A549 (cell line): ENCODE data around the gene MUC5B.

Experiments used
- BHLHE40 ChIP-seq: IDR thresholded peaks from 2 replicates; pipeline ENCODE4 v1.6.1; 2012; ENCODE audit warnings: low read depth, low read length, inconsistent platforms
- HDAC2 ChIP-seq: fragments of 200-600 bp; sonication (generic); IDR thresholded peaks from 2 replicates; pipeline ENCODE4 v1.6.1; 2016
- MAFK ChIP-seq: fragments of 450-650 bp; IDR thresholded peaks from 2 replicates; pipeline ENCODE4 v1.6.1; 2014; ENCODE audit not compliant: partially characterized antibody
- POLR2A ChIP-seq: IDR thresholded peaks from 2 replicates; pipeline ENCODE4 v1.6.1; 2012; ENCODE audit warnings: mild to moderate bottlenecking, low read length
- RAD21 ChIP-seq, 2 experiments: fragments of >200 bp in 1 of 2; sonication (Bioruptor Twin) in 1 of 2; formaldehyde crosslinking in 1 of 2; IDR thresholded peaks in 1 of 2; conservative IDR thresholded peaks in 1 of 2; 2 replicates in 1 of 2; 3 replicates in 1 of 2; pipeline ENCODE4 v1.6.1; 2012 to 2018; ENCODE audit warnings: inconsistent platforms in 1 of 2
- SMC3 ChIP-seq: fragments of >200 bp; sonication (Bioruptor Twin); formaldehyde crosslinking; IDR thresholded peaks from 3 replicates; pipeline ENCODE4 v1.6.1; 2018; ENCODE audit warnings: inconsistent platforms
- TF ChIP-seq, protein P1 (sequence below): fragments of >200 bp; sonication (Bioruptor Twin); formaldehyde crosslinking; IDR thresholded peaks from 2 replicates; pipeline ENCODE4 v1.6.1; 2016
- TF ChIP-seq, protein P2 (sequence below): fragments of >200 bp; sonication (Bioruptor Twin); formaldehyde crosslinking; IDR thresholded peaks from 3 replicates; pipeline ENCODE4 v1.5.1; 2016

DNA sequence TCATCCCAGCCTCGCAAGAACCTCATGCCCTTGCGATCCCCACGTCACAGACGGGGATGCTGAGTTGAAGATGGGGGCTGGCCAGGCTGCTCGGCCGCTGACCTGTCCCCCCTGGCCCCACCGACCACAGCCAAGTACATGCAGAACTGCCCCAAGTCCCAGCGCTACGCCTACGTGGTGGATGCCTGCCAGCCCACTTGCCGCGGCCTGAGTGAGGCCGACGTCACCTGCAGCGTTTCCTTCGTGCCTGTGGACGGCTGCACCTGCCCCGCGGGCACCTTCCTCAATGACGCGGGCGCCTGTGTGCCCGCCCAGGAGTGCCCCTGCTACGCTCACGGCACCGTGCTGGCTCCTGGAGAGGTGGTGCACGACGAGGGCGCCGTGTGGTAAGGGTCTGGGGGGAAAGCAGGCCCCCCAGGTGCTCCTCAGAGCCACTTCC, 10.0 kb downstream of the MUC5B start:
- TF ChIP-seq HDAC2 (no peak), SMC3 (no peak), RAD21 (conservative IDR thresholded peaks at IDR 0.05 in 1 of 2, IDR thresholded peaks at IDR 0.05 in 1 of 2) (no peak), BHLHE40 (no peak), MAFK (no peak), POLR2A (no peak)
- TF ChIP-seq, protein P1, sequence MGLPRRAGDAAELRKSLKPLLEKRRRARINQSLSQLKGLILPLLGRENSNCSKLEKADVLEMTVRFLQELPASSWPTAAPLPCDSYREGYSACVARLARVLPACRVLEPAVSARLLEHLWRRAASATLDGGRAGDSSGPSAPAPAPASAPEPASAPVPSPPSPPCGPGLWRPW, result no peak
- TF ChIP-seq, protein P2, sequence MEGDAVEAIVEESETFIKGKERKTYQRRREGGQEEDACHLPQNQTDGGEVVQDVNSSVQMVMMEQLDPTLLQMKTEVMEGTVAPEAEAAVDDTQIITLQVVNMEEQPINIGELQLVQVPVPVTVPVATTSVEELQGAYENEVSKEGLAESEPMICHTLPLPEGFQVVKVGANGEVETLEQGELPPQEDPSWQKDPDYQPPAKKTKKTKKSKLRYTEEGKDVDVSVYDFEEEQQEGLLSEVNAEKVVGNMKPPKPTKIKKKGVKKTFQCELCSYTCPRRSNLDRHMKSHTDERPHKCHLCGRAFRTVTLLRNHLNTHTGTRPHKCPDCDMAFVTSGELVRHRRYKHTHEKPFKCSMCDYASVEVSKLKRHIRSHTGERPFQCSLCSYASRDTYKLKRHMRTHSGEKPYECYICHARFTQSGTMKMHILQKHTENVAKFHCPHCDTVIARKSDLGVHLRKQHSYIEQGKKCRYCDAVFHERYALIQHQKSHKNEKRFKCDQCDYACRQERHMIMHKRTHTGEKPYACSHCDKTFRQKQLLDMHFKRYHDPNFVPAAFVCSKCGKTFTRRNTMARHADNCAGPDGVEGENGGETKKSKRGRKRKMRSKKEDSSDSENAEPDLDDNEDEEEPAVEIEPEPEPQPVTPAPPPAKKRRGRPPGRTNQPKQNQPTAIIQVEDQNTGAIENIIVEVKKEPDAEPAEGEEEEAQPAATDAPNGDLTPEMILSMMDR, result no peak
